IMR-90 (cell line): ENCODE results near the gene TM7SF2. TPM values are rescaled to one million over a fixed set of nuclear protein-coding genes. Genes with fewer than 3 reads are reported as not detected.

Experiments used
- ATAC-seq: fragments of 200-7000 bp; cut with Tn5 transposase; 2 replicates; pipeline ENCODE4 v1.9.1; 2020; ENCODE audit warnings: low read depth, mild to moderate bottlenecking, moderate library complexity
- BruUV-seq: library from RNA; stranded (reverse); fragments of 400-500 nt; replicated peaks from 2 replicates; lab custom pipeline; 2021; lab: Mats Ljungman, UMichigan
- CTCF ChIA-PET: fragments of 300-600 bp; formaldehyde crosslinking; extraction: SDS; loops from one replicate; lab custom pipeline; 2021; ENCODE audit warnings: antibody characterized with exemption; lab: Yijun Ruan, JAX
- POLR2A ChIA-PET: fragments of 300-600 bp; sonication (Branson Sonifier 250); formaldehyde crosslinking; loops from one replicate; lab custom pipeline; 2022; ENCODE audit warnings: antibody characterized with exemption; ENCODE audit not compliant: unreplicated experiment; lab: Charles Lee
- DNase-seq: peaks from one replicate; pipeline ENCODE4 v3.0.0; 2013
- H2AFZ ChIP-seq: replicated peaks from 2 replicates; pipeline ENCODE3; 2013; ENCODE audit warnings: low read length, mild to moderate bottlenecking; ENCODE audit not compliant: poor library complexity
- H2AK5ac ChIP-seq: 2 replicates; pipeline ENCODE4 v1.6.1; 2013; ENCODE audit warnings: low read depth, low read length, inconsistent platforms
- H2AK9ac ChIP-seq: replicated peaks from 2 replicates; pipeline ENCODE3; 2013; ENCODE audit warnings: mild to moderate bottlenecking, low read depth, low read length, moderate library complexity; ENCODE audit not compliant: poor library complexity
- H2BK120ac ChIP-seq: 2 replicates; pipeline ENCODE4 v1.6.1; 2013; ENCODE audit warnings: low read depth, low read length, inconsistent platforms
- H2BK15ac ChIP-seq: 3 replicates; pipeline ENCODE4 v1.6.1; 2013; ENCODE audit warnings: low read depth, low read length, inconsistent platforms
- H2BK20ac ChIP-seq: 2 replicates; pipeline ENCODE4 v1.6.1; 2013; ENCODE audit warnings: low read depth, mild to moderate bottlenecking, inconsistent platforms, low read length, moderate library complexity
- H2BK5ac ChIP-seq: 2 replicates; pipeline ENCODE4 v1.6.1; 2013; ENCODE audit warnings: mild to moderate bottlenecking, low read depth, low read length, inconsistent platforms; ENCODE audit not compliant: poor library complexity, severe bottlenecking
- H3K14ac ChIP-seq: replicated peaks from 2 replicates; pipeline ENCODE4 v1.6.1; 2013; ENCODE audit warnings: low read depth, low read length, inconsistent platforms
- H3K18ac ChIP-seq: 2 replicates; pipeline ENCODE4 v1.6.1; 2013; ENCODE audit warnings: low read depth, low read length, control low read depth
- H3K23ac ChIP-seq: 2 replicates; pipeline ENCODE4 v1.6.1; 2013; ENCODE audit warnings: low read depth, low read length, inconsistent platforms
- H3K27ac ChIP-seq: 2 replicates; pipeline ENCODE4 v1.5.1; 2013; ENCODE audit warnings: mild to moderate bottlenecking, control low read depth, low read length; ENCODE audit not compliant: insufficient read depth
- H3K27me3 ChIP-seq: 2 replicates; pipeline ENCODE4 v1.6.1; 2013; ENCODE audit warnings: low read length; ENCODE audit not compliant: control insufficient read depth, insufficient read depth
- H3K36me3 ChIP-seq: 2 replicates; pipeline ENCODE4 v1.6.1; 2013; ENCODE audit warnings: low read length, mixed read lengths; ENCODE audit not compliant: control insufficient read depth, insufficient read depth
- H3K4ac ChIP-seq: 2 replicates; pipeline ENCODE4 v1.6.1; 2013; ENCODE audit warnings: low read depth, low read length, inconsistent platforms
- H3K4me1 ChIP-seq: 2 replicates; pipeline ENCODE4 v1.6.1; 2013; ENCODE audit warnings: low read length, mixed read lengths; ENCODE audit not compliant: control insufficient read depth, insufficient read depth
- H3K4me2 ChIP-seq: 2 replicates; pipeline ENCODE4 v1.6.1; 2013; ENCODE audit warnings: low read depth, mild to moderate bottlenecking, control low read depth, low read length, moderate library complexity
- H3K4me3 ChIP-seq: 2 replicates; pipeline ENCODE4 v1.5.1; 2013; ENCODE audit warnings: low read depth, mild to moderate bottlenecking, control low read depth, low read length, moderate library complexity; ENCODE audit not compliant: insufficient read depth
- H3K56ac ChIP-seq: 2 replicates; pipeline ENCODE4 v1.6.1; 2013; ENCODE audit warnings: low read length, inconsistent platforms; ENCODE audit not compliant: insufficient read depth; ENCODE audit errors: extremely low read depth
- H3K79me1 ChIP-seq, 2 experiments: 2 replicates each; pipeline ENCODE4 v1.6.1; 2013; ENCODE audit warnings: low read length in 2 of 2, inconsistent platforms in 1 of 2, low read depth in 1 of 2
- H3K9ac ChIP-seq: 2 replicates; pipeline ENCODE4 v1.6.1; 2013; ENCODE audit warnings: low read depth, low read length, control low read depth
- H3K9me1 ChIP-seq: 2 replicates; pipeline ENCODE4 v1.6.1; 2013; ENCODE audit warnings: low read length, inconsistent platforms; ENCODE audit not compliant: insufficient read depth
- H3K9me3 ChIP-seq: 2 replicates; pipeline ENCODE4 v1.6.1; 2013; ENCODE audit warnings: low read length; ENCODE audit not compliant: control insufficient read depth, insufficient read depth
- H4K20me1 ChIP-seq: 2 replicates; pipeline ENCODE4 v1.6.1; 2013; ENCODE audit warnings: low read length, inconsistent platforms; ENCODE audit not compliant: insufficient read depth
- H4K5ac ChIP-seq: 2 replicates; pipeline ENCODE4 v1.6.1; 2013; ENCODE audit warnings: mild to moderate bottlenecking, low read depth, low read length, control low read depth
- H4K8ac ChIP-seq, 2 experiments: 2 replicates each; pipeline ENCODE4 v1.6.1; 2013; ENCODE audit warnings: low read depth in 2 of 2, low read length in 2 of 2, control low read depth in 1 of 2, inconsistent platforms in 1 of 2
- H4K91ac ChIP-seq: 2 replicates; pipeline ENCODE4 v1.6.1; 2013; ENCODE audit warnings: low read depth, low read length, inconsistent platforms; ENCODE audit not compliant: insufficient read depth
- BHLHE40 ChIP-seq: fragments of 150-350 bp; IDR thresholded peaks from 2 replicates; pipeline ENCODE4 v1.6.1; 2016; ENCODE audit warnings: mild to moderate bottlenecking, low read depth, low read length
- CEBPB ChIP-seq: IDR thresholded peaks from 2 replicates; pipeline ENCODE4 v1.6.1; 2012; ENCODE audit warnings: low read depth, low read length, improper control_type of control experiment
- CHD1 ChIP-seq: IDR thresholded peaks from 2 replicates; pipeline ENCODE4 v1.6.1; 2012; ENCODE audit warnings: low read depth, low read length, improper control_type of control experiment
- CTCF ChIP-seq: conservative IDR thresholded peaks from 2 replicates; pipeline ENCODE4 v1.5.1; 2012; ENCODE audit warnings: mild to moderate bottlenecking, low read depth, low read length, improper control_type of control experiment
- FOS ChIP-seq: fragments of 150-350 bp; IDR thresholded peaks from 2 replicates; pipeline ENCODE4 v1.6.1; 2016; ENCODE audit warnings: low read depth, low read length
- MXI1 ChIP-seq: IDR thresholded peaks from 2 replicates; pipeline ENCODE4 v1.6.1; 2012; ENCODE audit warnings: low read depth, mild to moderate bottlenecking, low read length, moderate library complexity, borderline replicate concordance
- NFE2L2 ChIP-seq: fragments of 150-350 bp; IDR thresholded peaks from 2 replicates; pipeline ENCODE4 v1.6.1; 2016; ENCODE audit warnings: low read depth, mild to moderate bottlenecking, low read length
- POLR2A ChIP-seq: IDR thresholded peaks from 2 replicates; pipeline ENCODE4 v1.6.1; 2012; ENCODE audit warnings: mild to moderate bottlenecking, low read depth, low read length
- RAD21 ChIP-seq: IDR thresholded peaks from 2 replicates; pipeline ENCODE4 v1.6.1; 2012; ENCODE audit warnings: low read length, improper control_type of control experiment
- RCOR1 ChIP-seq: IDR thresholded peaks from 2 replicates; pipeline ENCODE4 v1.6.1; 2012; ENCODE audit warnings: mild to moderate bottlenecking, low read length, improper control_type of control experiment; ENCODE audit not compliant: insufficient replicate concordance
- WGBS, 2 experiments: methylation state at CpG; one replicate each; pipeline versions ENCODE4 v1.1.5 to v1.1.7; 2013; ENCODE audit warnings: missing lambda C conversion rate in 2 of 2; ENCODE audit not compliant: insufficient read length in 1 of 2; ENCODE audit errors: extremely low coverage in 2 of 2; 5-methylcytosine and 5-hydroxymethylcytosine counted together
- dilution Hi-C: fragments of 300-500 bp; cut with HindIII; formaldehyde crosslinking; loops from one replicate; pipeline ENCODE4 v1.14.3; 2018; ENCODE audit warnings: low sequenced_read_pairs; ENCODE audit not compliant: unreplicated experiment
- in situ Hi-C: fragments of 300-500 bp; cut with MboI; formaldehyde crosslinking; loops from 3 replicates; pipeline ENCODE4 v1.14.3; 2019; ENCODE audit warnings: low sequenced_read_pairs, inconsistent platforms, mixed read lengths
- intact Hi-C: fragments of 100-400 bp; cut with micrococcal nuclease; formaldehyde crosslinking; loops from 2 replicates; pipeline ENCODE4 v1.10.0; 2022
- polyA plus RNA-seq, 3 experiments: library from polyadenylated mRNA; depleted of rRNA; stranded (reverse); fragments of >200 nt; gene quantifications; 2 replicates each; pipeline ENCODE4 v1.2.3, GENCODE V29; 2012; ENCODE audit warnings: low replicate concordance in 1 of 3
- total RNA-seq: library from RNA; depleted of rRNA; stranded (reverse); fragments of >200 nt; gene quantifications from 2 replicates; pipeline ENCODE4 v1.2.3, GENCODE V29; 2012

TM7SF2 gene
- total and polyA plus RNA-seq, 2 of the 4 experiments (the other 2 are of a cell fraction) = 5.7 to 7.6 TPM

GRCh38 chr11:65067446-65067845 lies 44.2 kb upstream of the TM7SF2 start:
- CTCF ChIA-PET = no interaction called here
- H2BK5ac ChIP-seq = no peak overlapping the region

More at GRCh38 chr11:65067446-65067845, 44.2 kb upstream of the TM7SF2 start:
- no peak overlapping the region for H4K5ac ChIP-seq
- no TSS peak for BruUV-seq
- no peak for ATAC-seq
- H3K9ac ChIP-seq = no peak overlapping the region
- no peak overlapping the region for H2BK20ac ChIP-seq
- H3K79me1 ChIP-seq = no peaks in the 10 kb centered on the region
- H3K4me3 ChIP-seq = no peak overlapping the region
- H2BK15ac ChIP-seq = no peak overlapping the region
- POLR2A ChIA-PET = no interaction called here
- TF ChIP-seq CEBPB (no peak), RCOR1 (no peak), NFE2L2 (no peak), RAD21 (no peak), CTCF (no peak), CHD1 (no peak), POLR2A (no peak), MXI1 (no peak), FOS (no peak), BHLHE40 (no peak)
- intact Hi-C loops (no loop called here), in situ Hi-C loops (no loop called here), dilution Hi-C loops (no loop called here)
- 80% methylated on average over 2 of the region's 10 CpGs; no CpG with 5 or more reads in 1 of the 2 experiments for WGBS, 2 experiments
- no peak overlapping the region for H3K18ac ChIP-seq
- H3K4me2 ChIP-seq = no peak overlapping the region
- H4K8ac ChIP-seq = no peak overlapping the region
- H3K56ac ChIP-seq = no peak overlapping the region
- no peak overlapping the region for H2AK5ac ChIP-seq
- H3K27me3 ChIP-seq = peaks cover 8% of the 10 kb centered on the region; the same call in 1 of the 2 replicates
- H3K23ac ChIP-seq = no peak overlapping the region
- H2AK9ac ChIP-seq = no peak overlapping the region
- no peak overlapping the region for H2AFZ ChIP-seq
- no peak overlapping the region for H3K27ac ChIP-seq
- H2BK120ac ChIP-seq = no peak overlapping the region
- H3K14ac ChIP-seq = no peak overlapping the region
- DNase-seq = no peak
- H3K4me1 ChIP-seq = no peaks in the 10 kb centered on the region
- H3K9me1 ChIP-seq = no peaks in the 10 kb centered on the region; the same call in 1 of the 2 replicates
- H3K9me3 ChIP-seq = no peaks in the 10 kb centered on the region
- no peak overlapping the region for H3K4ac ChIP-seq
- H3K36me3 ChIP-seq = no peaks in the 10 kb centered on the region
- no peak overlapping the region for H4K91ac ChIP-seq
- no peaks in the 10 kb centered on the region for H4K20me1 ChIP-seq
